ENCODE measurements around the gene ITPR1. TPM values are rescaled to one million over a fixed set of nuclear protein-coding genes. Genes with fewer than 3 reads are reported as not detected.

ITPR1 gene
- total RNA-seq, 1 experiment from 2014 or later = 8.7 TPM

DNA sequence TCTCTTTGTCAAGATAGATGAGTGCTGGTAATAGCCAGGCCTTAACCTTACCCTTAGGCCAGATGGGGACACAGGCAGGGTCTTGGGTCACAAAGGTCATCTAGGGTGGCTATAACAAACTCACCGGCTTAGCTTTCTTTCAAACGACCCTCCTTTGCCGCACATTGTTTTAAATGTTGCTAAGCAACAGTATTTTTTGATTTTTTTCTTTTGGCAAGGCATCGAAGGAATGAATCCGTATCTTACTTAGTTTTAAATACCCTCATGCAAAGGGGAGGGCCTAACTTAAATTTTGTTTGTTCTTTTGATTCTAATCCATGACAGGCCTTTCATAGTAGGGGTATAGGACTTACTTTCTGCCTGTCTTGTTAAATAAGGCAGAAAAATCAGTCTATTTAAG is 35.2 kb downstream of the ITPR1 start:
- intact Hi-C loops (cut with micrococcal nuclease; ENCODE audit: unreplicated experiment) (no loop called here), in situ Hi-C loops (cut with HindIII; ENCODE audit: low pct_unique_long_range_greater_than_20kb, low sequenced_read_pairs) (no loop called here)
- ChIA-PET CTCF (no interaction called here), POLR2A (no interaction called here)
- no peak overlapping the region for H3K27ac ChIP-seq (ENCODE audit: low read length)
- no peaks in the 10 kb centered on the region for H3K9me3 ChIP-seq (ENCODE audit: control insufficient read depth, insufficient read depth, low read depth, low read length)
- ATAC-seq (no peak), DNase-seq (ENCODE audit: low read depth, low spot score) (no peak)
- no peaks in the 10 kb centered on the region; the same call in 1 of the 2 replicates for H3K4me1 ChIP-seq (ENCODE audit: control insufficient read depth, insufficient read depth, low read length)
- H3K27me3 ChIP-seq (ENCODE audit: control insufficient read depth, insufficient read depth, low read length) = no peaks in the 10 kb centered on the region
- TF ChIP-seq, protein P1, sequence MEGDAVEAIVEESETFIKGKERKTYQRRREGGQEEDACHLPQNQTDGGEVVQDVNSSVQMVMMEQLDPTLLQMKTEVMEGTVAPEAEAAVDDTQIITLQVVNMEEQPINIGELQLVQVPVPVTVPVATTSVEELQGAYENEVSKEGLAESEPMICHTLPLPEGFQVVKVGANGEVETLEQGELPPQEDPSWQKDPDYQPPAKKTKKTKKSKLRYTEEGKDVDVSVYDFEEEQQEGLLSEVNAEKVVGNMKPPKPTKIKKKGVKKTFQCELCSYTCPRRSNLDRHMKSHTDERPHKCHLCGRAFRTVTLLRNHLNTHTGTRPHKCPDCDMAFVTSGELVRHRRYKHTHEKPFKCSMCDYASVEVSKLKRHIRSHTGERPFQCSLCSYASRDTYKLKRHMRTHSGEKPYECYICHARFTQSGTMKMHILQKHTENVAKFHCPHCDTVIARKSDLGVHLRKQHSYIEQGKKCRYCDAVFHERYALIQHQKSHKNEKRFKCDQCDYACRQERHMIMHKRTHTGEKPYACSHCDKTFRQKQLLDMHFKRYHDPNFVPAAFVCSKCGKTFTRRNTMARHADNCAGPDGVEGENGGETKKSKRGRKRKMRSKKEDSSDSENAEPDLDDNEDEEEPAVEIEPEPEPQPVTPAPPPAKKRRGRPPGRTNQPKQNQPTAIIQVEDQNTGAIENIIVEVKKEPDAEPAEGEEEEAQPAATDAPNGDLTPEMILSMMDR (IDR thresholded peaks at IDR 0.05) = no peak
- TF ChIP-seq POLR2AphosphoS5 (IDR thresholded peaks at IDR 0.05; ENCODE audit: low read depth, low read length) (no peak), SIN3A (IDR thresholded peaks at IDR 0.05; ENCODE audit: borderline replicate concordance, insufficient read depth, low read depth, low read length) (no peak), TCF7L2 (IDR thresholded peaks at IDR 0.05; ENCODE audit: low read depth, low read length) (no peak)
- TF ChIP-seq, protein P2, sequence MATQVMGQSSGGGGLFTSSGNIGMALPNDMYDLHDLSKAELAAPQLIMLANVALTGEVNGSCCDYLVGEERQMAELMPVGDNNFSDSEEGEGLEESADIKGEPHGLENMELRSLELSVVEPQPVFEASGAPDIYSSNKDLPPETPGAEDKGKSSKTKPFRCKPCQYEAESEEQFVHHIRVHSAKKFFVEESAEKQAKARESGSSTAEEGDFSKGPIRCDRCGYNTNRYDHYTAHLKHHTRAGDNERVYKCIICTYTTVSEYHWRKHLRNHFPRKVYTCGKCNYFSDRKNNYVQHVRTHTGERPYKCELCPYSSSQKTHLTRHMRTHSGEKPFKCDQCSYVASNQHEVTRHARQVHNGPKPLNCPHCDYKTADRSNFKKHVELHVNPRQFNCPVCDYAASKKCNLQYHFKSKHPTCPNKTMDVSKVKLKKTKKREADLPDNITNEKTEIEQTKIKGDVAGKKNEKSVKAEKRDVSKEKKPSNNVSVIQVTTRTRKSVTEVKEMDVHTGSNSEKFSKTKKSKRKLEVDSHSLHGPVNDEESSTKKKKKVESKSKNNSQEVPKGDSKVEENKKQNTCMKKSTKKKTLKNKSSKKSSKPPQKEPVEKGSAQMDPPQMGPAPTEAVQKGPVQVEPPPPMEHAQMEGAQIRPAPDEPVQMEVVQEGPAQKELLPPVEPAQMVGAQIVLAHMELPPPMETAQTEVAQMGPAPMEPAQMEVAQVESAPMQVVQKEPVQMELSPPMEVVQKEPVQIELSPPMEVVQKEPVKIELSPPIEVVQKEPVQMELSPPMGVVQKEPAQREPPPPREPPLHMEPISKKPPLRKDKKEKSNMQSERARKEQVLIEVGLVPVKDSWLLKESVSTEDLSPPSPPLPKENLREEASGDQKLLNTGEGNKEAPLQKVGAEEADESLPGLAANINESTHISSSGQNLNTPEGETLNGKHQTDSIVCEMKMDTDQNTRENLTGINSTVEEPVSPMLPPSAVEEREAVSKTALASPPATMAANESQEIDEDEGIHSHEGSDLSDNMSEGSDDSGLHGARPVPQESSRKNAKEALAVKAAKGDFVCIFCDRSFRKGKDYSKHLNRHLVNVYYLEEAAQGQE (IDR thresholded peaks at IDR 0.05; ENCODE audit: insufficient read depth in 1 of 2, low read depth in 2 of 2, low read length in 1 of 2) = no peak
- no peak overlapping the region for H3K4me3 ChIP-seq (ENCODE audit: low read depth in 2 of 2, low read length in 2 of 2)
- H3K36me3 ChIP-seq (ENCODE audit: control insufficient read depth, insufficient read depth, low read length) = no peaks in the 10 kb centered on the region
- BruUV-seq (replicated peaks) = no TSS peak

DNA sequence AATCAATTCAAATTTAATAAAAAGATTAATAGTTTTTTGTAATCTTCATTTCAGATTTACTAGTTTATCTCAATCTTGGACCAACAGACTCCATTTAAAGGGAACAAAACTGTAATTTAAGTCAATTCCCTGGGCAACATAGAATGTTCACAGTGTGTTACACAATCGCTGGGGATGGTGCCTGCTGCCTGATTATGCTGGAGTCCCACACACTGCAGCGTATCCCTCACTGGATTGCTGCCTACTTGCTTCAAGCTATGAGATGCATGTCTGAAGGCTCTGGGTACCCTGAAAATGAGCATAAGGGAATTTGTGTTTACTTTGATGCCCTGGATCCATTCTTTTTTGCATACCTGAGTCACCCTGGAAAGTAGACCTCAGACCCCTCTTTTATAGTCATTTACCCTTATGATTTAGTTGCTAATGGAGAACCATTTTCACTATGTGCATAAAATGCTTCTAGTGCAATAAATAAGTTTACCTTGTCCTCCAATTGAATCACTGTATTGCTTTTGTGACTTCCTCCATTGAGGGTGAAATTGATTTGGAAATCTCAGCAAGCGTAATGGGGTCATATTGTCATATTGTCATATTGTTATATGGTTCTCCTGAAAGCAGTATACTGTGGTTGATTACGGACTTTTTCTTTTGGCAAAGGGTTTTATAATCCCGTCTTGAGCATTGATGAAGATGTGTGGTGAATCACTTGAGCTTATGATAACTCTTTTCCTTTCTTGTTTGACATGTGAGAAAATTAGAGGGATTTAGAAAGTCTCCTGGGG is 35.9 kb downstream of the ITPR1 start:
- H3K27ac ChIP-seq (ENCODE audit: low read length) = no peak overlapping the region
- POLR2A ChIA-PET = no interaction called here
- CTCF ChIA-PET = no interaction called here
- intact Hi-C loops (cut with micrococcal nuclease; ENCODE audit: unreplicated experiment) (no loop called here), in situ Hi-C loops (cut with HindIII; ENCODE audit: low pct_unique_long_range_greater_than_20kb, low sequenced_read_pairs) (no loop called here)
- H3K27me3 ChIP-seq (ENCODE audit: control insufficient read depth, insufficient read depth, low read length) = no peaks in the 10 kb centered on the region
- BruUV-seq (replicated peaks) = no TSS peak
- H3K4me3 ChIP-seq (ENCODE audit: low read depth in 2 of 2, low read length in 2 of 2) = no peak overlapping the region
- H3K9me3 ChIP-seq (ENCODE audit: control insufficient read depth, insufficient read depth, low read depth, low read length) = no peaks in the 10 kb centered on the region
- ATAC-seq (no peak), DNase-seq (ENCODE audit: low read depth, low spot score) (no peak)
- no peaks in the 10 kb centered on the region; the same call in 1 of the 2 replicates for H3K4me1 ChIP-seq (ENCODE audit: control insufficient read depth, insufficient read depth, low read length)
- TF ChIP-seq, protein P1 (IDR thresholded peaks at IDR 0.05) = no peak
- TF ChIP-seq, protein P2 (IDR thresholded peaks at IDR 0.05; ENCODE audit: insufficient read depth in 1 of 2, low read depth in 2 of 2, low read length in 1 of 2) = no peak
- TF ChIP-seq POLR2AphosphoS5 (IDR thresholded peaks at IDR 0.05; ENCODE audit: low read depth, low read length) = no peak
- no peak for TF ChIP-seq SIN3A (IDR thresholded peaks at IDR 0.05; ENCODE audit: borderline replicate concordance, insufficient read depth, low read depth, low read length)
- TF ChIP-seq TCF7L2 (IDR thresholded peaks at IDR 0.05; ENCODE audit: low read depth, low read length) = no peak
- H3K36me3 ChIP-seq (ENCODE audit: control insufficient read depth, insufficient read depth, low read length) = no peaks in the 10 kb centered on the region

All from Panc1 (cell line).